HEK293 (cell line): Measurements from ENCODE around the gene B4GALNT2.

Source experiments
- BCL6B ChIP-seq: fragments of 450-650 bp; formaldehyde crosslinking; IDR thresholded peaks from 2 replicates; pipeline ENCODE4 v1.5.1; 2017; ENCODE audit warnings: missing biosample characterization, missing genetic modification characterization
- FEZF1 ChIP-seq: fragments of 450-650 bp; formaldehyde crosslinking; IDR thresholded peaks from 2 replicates; pipeline ENCODE4 v1.5.1; 2016; ENCODE audit warnings: missing biosample characterization, missing genetic modification characterization
- GLI2 ChIP-seq: fragments of 450-650 bp; formaldehyde crosslinking; IDR thresholded peaks from 2 replicates; pipeline ENCODE4; 2017; ENCODE audit warnings: missing biosample characterization, missing genetic modification characterization, low read depth, borderline replicate concordance
- HIC1 ChIP-seq: fragments of 450-650 bp; formaldehyde crosslinking; IDR thresholded peaks from 2 replicates; pipeline ENCODE4 v1.5.1; 2016; ENCODE audit warnings: missing biosample characterization, missing genetic modification characterization
- KLF17 ChIP-seq: fragments of 450-650 bp; formaldehyde crosslinking; IDR thresholded peaks from 2 replicates; pipeline ENCODE4 v1.5.1; 2016; ENCODE audit warnings: missing biosample characterization, missing genetic modification characterization
- MYNN ChIP-seq: fragments of 450-650 bp; formaldehyde crosslinking; IDR thresholded peaks from 2 replicates; pipeline ENCODE4 v1.5.1; 2016; ENCODE audit warnings: missing biosample characterization, missing genetic modification characterization, borderline replicate concordance
- OSR2 ChIP-seq: fragments of 450-650 bp; formaldehyde crosslinking; IDR thresholded peaks from 2 replicates; pipeline ENCODE4 v1.5.1; 2016; ENCODE audit warnings: missing biosample characterization, missing genetic modification characterization
- OVOL3 ChIP-seq: fragments of 450-650 bp; formaldehyde crosslinking; IDR thresholded peaks from 2 replicates; pipeline ENCODE4 v1.5.1; 2016; ENCODE audit warnings: missing biosample characterization, missing genetic modification characterization
- ZBTB10 ChIP-seq: fragments of 450-650 bp; formaldehyde crosslinking; IDR thresholded peaks from 2 replicates; pipeline ENCODE4 v1.5.1; 2016; ENCODE audit warnings: missing biosample characterization, missing genetic modification characterization
- ZIC2 ChIP-seq: fragments of 450-650 bp; formaldehyde crosslinking; IDR thresholded peaks from 2 replicates; pipeline ENCODE4 v1.5.1; 2016; ENCODE audit warnings: missing biosample characterization, missing genetic modification characterization
- ZNF121 ChIP-seq: fragments of 450-650 bp; formaldehyde crosslinking; IDR thresholded peaks from 2 replicates; pipeline ENCODE4 v1.5.1; 2016; ENCODE audit warnings: missing biosample characterization, missing genetic modification characterization
- ZNF16 ChIP-seq: fragments of 450-650 bp; formaldehyde crosslinking; IDR thresholded peaks from 2 replicates; pipeline ENCODE4 v1.5.1; 2016; ENCODE audit warnings: low read depth, missing biosample characterization, missing genetic modification characterization
- ZNF2 ChIP-seq: fragments of 450-650 bp; formaldehyde crosslinking; IDR thresholded peaks from 2 replicates; pipeline ENCODE4 v1.5.1; 2016; ENCODE audit warnings: missing biosample characterization, missing genetic modification characterization
- ZNF311 ChIP-seq: fragments of 450-650 bp; formaldehyde crosslinking; IDR thresholded peaks from 2 replicates; pipeline ENCODE4 v1.5.1; 2017; ENCODE audit warnings: missing biosample characterization, missing genetic modification characterization, borderline replicate concordance
- ZNF398 ChIP-seq: fragments of 450-650 bp; formaldehyde crosslinking; IDR thresholded peaks from 2 replicates; pipeline ENCODE4 v1.5.1; 2017; ENCODE audit warnings: missing biosample characterization, missing genetic modification characterization
- ZNF426 ChIP-seq: fragments of 450-650 bp; formaldehyde crosslinking; IDR thresholded peaks from 2 replicates; pipeline ENCODE4 v1.5.1; 2017; ENCODE audit warnings: missing biosample characterization, missing genetic modification characterization, mild to moderate bottlenecking, inconsistent platforms, moderate library complexity
- ZNF473 ChIP-seq: fragments of 450-650 bp; formaldehyde crosslinking; IDR thresholded peaks from 2 replicates; pipeline ENCODE4 v1.5.1; 2017; ENCODE audit warnings: missing biosample characterization, missing genetic modification characterization
- ZNF530 ChIP-seq: fragments of 450-650 bp; formaldehyde crosslinking; IDR thresholded peaks from 2 replicates; pipeline ENCODE4 v1.5.1; 2016; ENCODE audit warnings: low read depth, missing biosample characterization, missing genetic modification characterization
- ZNF558 ChIP-seq: fragments of 450-650 bp; formaldehyde crosslinking; IDR thresholded peaks from 2 replicates; pipeline ENCODE4 v1.5.1; 2016; ENCODE audit warnings: missing biosample characterization, missing genetic modification characterization
- ZNF624 ChIP-seq: fragments of 450-650 bp; formaldehyde crosslinking; IDR thresholded peaks from 2 replicates; pipeline ENCODE4 v1.5.1; 2017; ENCODE audit warnings: missing biosample characterization, missing genetic modification characterization
- ZNF692 ChIP-seq: fragments of 450-650 bp; formaldehyde crosslinking; IDR thresholded peaks from 2 replicates; pipeline ENCODE4 v1.5.1; 2016; ENCODE audit warnings: missing biosample characterization, missing genetic modification characterization
- ZNF701 ChIP-seq: fragments of 450-650 bp; formaldehyde crosslinking; IDR thresholded peaks from 2 replicates; pipeline ENCODE4 v1.5.1; 2016; ENCODE audit warnings: missing biosample characterization, missing genetic modification characterization
- ZNF707 ChIP-seq: fragments of 450-650 bp; formaldehyde crosslinking; IDR thresholded peaks from 2 replicates; pipeline ENCODE4 v1.5.1; 2016; ENCODE audit warnings: missing biosample characterization, missing genetic modification characterization
- ZSCAN18 ChIP-seq: fragments of 450-650 bp; formaldehyde crosslinking; IDR thresholded peaks from 2 replicates; pipeline ENCODE4 v1.5.1; 2016; ENCODE audit warnings: missing biosample characterization, missing genetic modification characterization
- ZSCAN23 ChIP-seq: fragments of 450-650 bp; formaldehyde crosslinking; IDR thresholded peaks from 2 replicates; pipeline ENCODE4 v1.5.1; 2016; ENCODE audit warnings: missing biosample characterization, missing genetic modification characterization
- ZSCAN4 ChIP-seq: fragments of 450-650 bp; formaldehyde crosslinking; IDR thresholded peaks from 2 replicates; pipeline ENCODE4 v1.5.1; 2017; ENCODE audit warnings: missing biosample characterization, missing genetic modification characterization

The B4GALNT2 gene

GRCh38 chr17:49089094-49089493, 43.5 kb upstream of the B4GALNT2 start (continued):
- TF ChIP-seq ZBTB10 (tag by site-specific recombination): no peak
- no peak for TF ChIP-seq ZNF398 (tag by site-specific recombination)
- TF ChIP-seq ZIC2 (tag by site-specific recombination): no peak
- TF ChIP-seq ZSCAN23 (tag by site-specific recombination): no peak
- TF ChIP-seq ZNF707 (tag by site-specific recombination): no peak
- no peak for TF ChIP-seq ZNF624
- no peak for TF ChIP-seq ZNF558 (tag by site-specific recombination)
- TF ChIP-seq OSR2: peak; percentile 20; the same call in 1 of the 2 replicates
- TF ChIP-seq ZSCAN4: no peak
- TF ChIP-seq ZNF530 (tag by site-specific recombination): no peak
- TF ChIP-seq ZSCAN18 (tag by site-specific recombination): no peak
- no peak for TF ChIP-seq BCL6B (tag by site-specific recombination)
- TF ChIP-seq MYNN: no peak
- TF ChIP-seq FEZF1 (tag by site-specific recombination): no peak
- no peak for TF ChIP-seq ZNF426 (tag by site-specific recombination)
- TF ChIP-seq HIC1 (tag by site-specific recombination): no peak
- peak; percentile 27; the same call in 1 of the 2 replicates for TF ChIP-seq ZNF692
- no peak for TF ChIP-seq KLF17 (tag by site-specific recombination)
- TF ChIP-seq ZNF311 (tag by site-specific recombination): no peak
- no peak for TF ChIP-seq ZNF701 (tag by site-specific recombination)
- TF ChIP-seq OVOL3 (tag by site-specific recombination): no peak
- no peak for TF ChIP-seq ZNF121
- TF ChIP-seq ZNF473 (tag by site-specific recombination): no peak
- TF ChIP-seq GLI2 (tag by site-specific recombination): no peak
- no peak for TF ChIP-seq ZNF2 (tag by site-specific recombination)
- no peak for TF ChIP-seq ZNF16
